Activated CD4-positive, alpha-beta T cell treated with anti-CD3 and anti-CD28 coated beads, Interleukin-10, Interleukin-2, amounts not matched to agents 100 ng/mL and 50 ng/mL, durations not matched to agents 16 hours and 8 hours (primary cell): Measurements from ENCODE around the gene NTNG1.
"Not testable (repeated sequence)": the region's sequence is repeated elsewhere in the genome, so short reads cannot be mapped to it uniquely, and the experiment has no call there.

ENCODE experiments used
- DNase-seq: peaks from one replicate; pipeline ENCODE4 v3.0.0-alpha.2; 2020

The NTNG1 gene

GRCh38 chr1:107200631-107201030 is 59.8 kb downstream of the NTNG1 start:
- DNase-seq, result no peak

- no peak for DNase-seq
Observed at GRCh38 chr1:107202007-107202406, 61.2 kb downstream of the NTNG1 start.

GRCh38 chr1:107213225-107213624 is 72.4 kb downstream of the NTNG1 start:
- no peak for DNase-seq

- no peak for DNase-seq
Observed at GRCh38 chr1:107220036-107220435, 79.2 kb downstream of the NTNG1 start.

- no peak for DNase-seq
Observed at GRCh38 chr1:107225706-107226105, 84.9 kb downstream of the NTNG1 start.

GRCh38 chr1:107228704-107229371 is 88.0 kb downstream of the NTNG1 start:
- no peak for DNase-seq

- no peak for DNase-seq
Observed at GRCh38 chr1:107229711-107230110, 88.9 kb downstream of the NTNG1 start.

GRCh38 chr1:107230121-107230520 is 89.3 kb downstream of the NTNG1 start:
- no peak for DNase-seq

- no peak for DNase-seq
Observed at GRCh38 chr1:107231291-107231690, 90.5 kb downstream of the NTNG1 start.

- no peak for DNase-seq
Observed at GRCh38 chr1:107232426-107232825, 91.6 kb downstream of the NTNG1 start.

- not testable (repeated sequence) for DNase-seq
Observed at GRCh38 chr1:107236760-107237159, 95.9 kb downstream of the NTNG1 start.

- no peak for DNase-seq
Observed at GRCh38 chr1:107243461-107243860, 102.6 kb downstream of the NTNG1 start.

- no peak for DNase-seq
Observed at GRCh38 chr1:107244709-107245500, 104.1 kb downstream of the NTNG1 start.

GRCh38 chr1:107246775-107247345 is 106.0 kb downstream of the NTNG1 start:
- DNase-seq, result no peak

- DNase-seq, result no peak
Observed at GRCh38 chr1:107247679-107248078, 106.8 kb downstream of the NTNG1 start.

- no peak for DNase-seq
Observed at GRCh38 chr1:107250169-107250568, 109.3 kb downstream of the NTNG1 start.

GRCh38 chr1:107251083-107251482 is 110.2 kb downstream of the NTNG1 start:
- DNase-seq, result no peak

GRCh38 chr1:107251839-107252238 is 111.0 kb downstream of the NTNG1 start:
- DNase-seq, result no peak

- DNase-seq, result no peak
Observed at GRCh38 chr1:107252271-107252670, 111.4 kb downstream of the NTNG1 start.

GRCh38 chr1:107254306-107254705 is 113.5 kb downstream of the NTNG1 start:
- DNase-seq, result no peak

- DNase-seq, result no peak
Observed at GRCh38 chr1:107255469-107255868, 114.6 kb downstream of the NTNG1 start.

- DNase-seq, result no peak
Observed at GRCh38 chr1:107262467-107263286, 121.8 kb downstream of the NTNG1 start.

- DNase-seq, result no peak
Observed at GRCh38 chr1:107263291-107263915, 122.6 kb downstream of the NTNG1 start.
